AG09309 (cell line): ENCODE measurements around the gene SLC25A21.

Experiments used
- DNase-seq: peaks from one replicate; pipeline ENCODE4 v3.0.0-alpha.2; 2010; ENCODE audit warnings: low read depth
- H3K4me3 ChIP-seq: 2 replicates; pipeline ENCODE4 v1.5.1; 2011; ENCODE audit warnings: mild to moderate bottlenecking, low read depth, low read length, moderate library complexity; ENCODE audit not compliant: control insufficient read depth
- CTCF ChIP-seq: IDR thresholded peaks from 2 replicates; pipeline ENCODE4 v1.5.1; 2011; ENCODE audit warnings: mild to moderate bottlenecking, low read depth, low read length, inconsistent platforms; ENCODE audit not compliant: insufficient read depth, control insufficient read depth; ENCODE audit errors: missing control alignments

SLC25A21 gene

GRCh38 chr14:36843410-36843809 is 329.0 kb downstream of the SLC25A21 start:
- TF ChIP-seq CTCF = no peak
- H3K4me3 ChIP-seq = no peak overlapping the region
- no peak for DNase-seq

- H3K4me3 ChIP-seq = no peak overlapping the region
- TF ChIP-seq CTCF = no peak
- DNase-seq = no peak
Observed at GRCh38 chr14:36835128-36835527, 337.3 kb downstream of the SLC25A21 start.

GRCh38 chr14:36834293-36834692 is 338.1 kb downstream of the SLC25A21 start:
- no peak for DNase-seq
- no peak overlapping the region for H3K4me3 ChIP-seq
- TF ChIP-seq CTCF = no peak

- no peak for TF ChIP-seq CTCF
- no peak overlapping the region for H3K4me3 ChIP-seq
- DNase-seq = no peak
Observed at GRCh38 chr14:36829547-36829946, 342.9 kb downstream of the SLC25A21 start.

GRCh38 chr14:36827861-36828260 is 344.5 kb downstream of the SLC25A21 start:
- DNase-seq = no peak
- H3K4me3 ChIP-seq = no peak overlapping the region
- TF ChIP-seq CTCF = no peak

GRCh38 chr14:36826614-36827013 is 345.8 kb downstream of the SLC25A21 start:
- H3K4me3 ChIP-seq = no peak overlapping the region
- DNase-seq = no peak
- TF ChIP-seq CTCF = no peak

- no peak for DNase-seq
- TF ChIP-seq CTCF = no peak
- H3K4me3 ChIP-seq = no peak overlapping the region
Observed at GRCh38 chr14:36824854-36825253, 347.6 kb downstream of the SLC25A21 start.
